Measurements from ENCODE around the gene CHD9.
"Not testable (repeated sequence)": the region's sequence is repeated elsewhere in the genome, so short reads cannot be mapped to it uniquely, and the experiment has no call there.

CHD9 gene

DNA sequence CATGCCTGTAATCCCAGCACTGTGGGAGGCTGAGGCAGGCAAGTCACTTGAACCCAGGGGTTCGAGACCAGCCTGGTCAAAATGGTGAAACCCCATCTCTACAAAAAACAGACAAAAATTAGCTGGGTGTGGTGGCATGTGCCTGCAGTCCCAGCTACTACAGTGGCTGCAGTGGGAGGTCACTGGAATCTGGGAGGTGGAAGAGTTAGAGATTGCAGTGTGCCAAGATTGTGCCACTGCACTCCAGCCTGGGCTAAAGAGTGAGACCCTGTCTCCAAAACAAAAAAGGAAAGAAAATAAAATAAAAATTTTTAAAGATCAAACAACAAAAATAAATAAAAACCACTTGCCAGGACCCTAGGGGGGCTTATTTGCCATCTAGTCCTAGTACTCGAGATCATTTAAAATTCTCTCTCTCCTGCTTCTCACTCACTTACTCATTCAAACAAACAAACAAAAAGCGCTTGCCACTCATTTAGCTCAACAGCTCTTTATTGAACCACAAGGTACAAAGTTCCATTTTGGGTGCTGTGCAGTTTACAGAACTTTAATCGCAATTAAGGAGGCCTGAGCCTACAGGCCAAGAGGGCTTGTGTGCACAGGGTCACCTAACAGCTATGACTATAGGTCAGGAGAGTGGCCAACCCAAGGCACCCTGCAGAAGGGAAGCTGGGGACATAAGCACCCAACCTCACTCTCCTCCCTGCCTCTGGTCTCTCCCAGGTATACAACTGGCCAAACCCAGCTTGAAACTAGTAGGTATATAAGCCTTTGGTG lies 6.5 kb upstream of the CHD9 start:
- Histone ChIP-seq H3K4me1 (ENCODE audit: insufficient read depth, insufficient read length) (peaks cover 4% of the 10 kb centered on the region), H3K9ac (ENCODE audit: insufficient read length, low read depth) (no peak overlapping the region), H3K4me3 (ENCODE audit: insufficient read length, low read depth) (no peak overlapping the region), H3K27me3 (ENCODE audit: insufficient read depth, insufficient read length) (peaks cover 8% of the 10 kb centered on the region), H3K36me3 (ENCODE audit: insufficient read depth, insufficient read length, low read length) (no peaks in the 10 kb centered on the region), H3K9me3 (ENCODE audit: insufficient read depth, low read length) (no peaks in the 10 kb centered on the region)
- no peak for DNase-seq (ENCODE audit: low read depth, low spot score)
- TF ChIP-seq ZNF274 (IDR thresholded peaks at IDR 0.05; ENCODE audit: low read depth, low read length): no peak
- TF ChIP-seq SUZ12 (IDR thresholded peaks at IDR 0.05; ENCODE audit: extremely low read depth, insufficient read depth, insufficient read length): no peak
- no peak for TF ChIP-seq YY1 (IDR thresholded peaks at IDR 0.05; ENCODE audit: insufficient read depth, insufficient read length)

DNA sequence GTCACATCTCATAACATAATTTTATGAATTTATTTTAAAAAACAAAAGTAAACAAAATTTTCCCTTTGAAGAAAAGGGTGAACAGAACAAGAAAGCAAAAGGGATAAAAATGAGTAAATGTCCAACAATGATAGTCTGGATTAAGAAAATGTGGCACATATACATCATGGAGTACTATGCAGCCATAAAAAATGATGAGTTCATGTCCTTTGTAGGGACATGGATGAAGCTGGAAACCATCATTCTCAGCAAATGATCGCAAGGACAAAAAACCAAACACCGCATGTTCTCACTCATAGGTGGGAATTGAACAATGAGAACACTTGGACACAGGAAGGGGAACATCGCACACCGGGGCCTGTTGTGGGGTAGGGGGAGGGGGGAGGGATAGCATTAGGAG lies 3.5 kb upstream of the CHD9 start:
- not testable (repeated sequence) for H3K4me1 ChIP-seq (ENCODE audit: insufficient read depth, insufficient read length); H3K36me3 ChIP-seq (ENCODE audit: insufficient read depth, insufficient read length, low read length); H3K27me3 ChIP-seq (ENCODE audit: insufficient read depth, insufficient read length); H3K9me3 ChIP-seq (ENCODE audit: insufficient read depth, low read length); H3K9ac ChIP-seq (ENCODE audit: insufficient read length, low read depth); DNase-seq (ENCODE audit: low read depth, low spot score); H3K4me3 ChIP-seq (ENCODE audit: insufficient read length, low read depth)

DNA sequence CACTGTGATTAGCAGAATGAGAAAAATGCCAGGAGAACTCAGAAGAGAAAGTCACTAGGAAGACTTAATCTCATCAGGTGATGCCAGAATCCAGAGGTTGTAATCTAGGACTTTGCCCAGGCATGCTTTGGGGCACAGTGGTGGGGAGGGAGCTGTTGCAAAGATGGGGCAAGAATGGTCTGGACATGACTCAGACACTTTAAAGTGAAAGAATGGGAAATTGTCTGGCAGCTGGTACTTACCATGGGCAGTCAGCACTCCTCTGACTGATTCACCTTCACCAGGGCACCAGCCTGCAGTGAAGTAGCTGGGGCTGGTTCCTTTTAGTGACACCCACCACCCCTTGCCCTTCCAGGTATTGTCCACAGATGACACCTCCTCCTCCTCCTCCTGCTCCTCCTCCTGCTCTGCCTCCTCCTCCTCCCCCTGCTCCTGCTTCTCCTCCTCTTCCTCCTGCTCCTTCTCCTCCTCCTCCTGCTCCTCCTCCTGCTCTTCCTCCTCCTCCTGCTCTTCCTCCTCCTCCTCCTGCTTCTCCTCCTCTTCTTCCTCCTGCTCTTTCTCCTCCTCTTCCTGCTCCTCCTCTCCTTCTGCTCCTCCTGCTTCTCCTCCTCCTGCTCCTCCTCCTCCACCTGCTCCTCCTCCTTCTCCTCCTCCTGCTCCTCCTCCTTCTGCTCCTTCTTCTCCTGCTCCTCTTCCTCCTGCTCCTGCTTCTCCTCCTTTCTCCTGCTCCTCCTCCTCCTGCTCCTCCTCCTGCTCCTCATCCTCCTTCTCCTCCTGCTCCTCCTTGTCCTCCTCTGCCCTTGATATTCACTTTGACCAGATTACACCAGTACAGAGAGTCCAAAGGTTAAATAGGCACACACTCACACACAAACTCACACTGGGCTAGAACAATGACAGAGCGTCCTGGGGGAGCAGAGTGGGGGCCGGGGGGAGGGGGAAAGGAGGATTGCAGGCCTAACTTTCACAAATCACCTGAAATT lies 2.0 kb upstream of the CHD9 start, which contains the start of gene CHD9NB:
CHD9NB (minus strand) TSS at position 379 of the 983 bp plus-strand sequence. CDS start 8,739 bp downstream, outside the sequence.
- Histone ChIP-seq H3K27me3 (ENCODE audit: insufficient read depth, insufficient read length) (peaks cover 5% of the 10 kb centered on the region), H3K4me1 (ENCODE audit: insufficient read depth, insufficient read length) (peaks cover 8% of the 10 kb centered on the region), H3K9ac (ENCODE audit: insufficient read length, low read depth) (no peak within 1 kb of the TSS), H3K36me3 (ENCODE audit: insufficient read depth, insufficient read length, low read length) (peaks cover 3% of the 10 kb centered on the region), H3K9me3 (ENCODE audit: insufficient read depth, low read length) (no peaks in the 10 kb centered on the region), H3K4me3 (ENCODE audit: insufficient read length, low read depth) (no peak within 1 kb of the TSS)
- TF ChIP-seq SUZ12 (IDR thresholded peaks at IDR 0.05; ENCODE audit: extremely low read depth, insufficient read depth, insufficient read length) (no peak), ZNF274 (IDR thresholded peaks at IDR 0.05; ENCODE audit: low read depth, low read length) (no peak), YY1 (IDR thresholded peaks at IDR 0.05; ENCODE audit: insufficient read depth, insufficient read length) (no peak)
- no peak for DNase-seq (ENCODE audit: low read depth, low spot score)

DNA sequence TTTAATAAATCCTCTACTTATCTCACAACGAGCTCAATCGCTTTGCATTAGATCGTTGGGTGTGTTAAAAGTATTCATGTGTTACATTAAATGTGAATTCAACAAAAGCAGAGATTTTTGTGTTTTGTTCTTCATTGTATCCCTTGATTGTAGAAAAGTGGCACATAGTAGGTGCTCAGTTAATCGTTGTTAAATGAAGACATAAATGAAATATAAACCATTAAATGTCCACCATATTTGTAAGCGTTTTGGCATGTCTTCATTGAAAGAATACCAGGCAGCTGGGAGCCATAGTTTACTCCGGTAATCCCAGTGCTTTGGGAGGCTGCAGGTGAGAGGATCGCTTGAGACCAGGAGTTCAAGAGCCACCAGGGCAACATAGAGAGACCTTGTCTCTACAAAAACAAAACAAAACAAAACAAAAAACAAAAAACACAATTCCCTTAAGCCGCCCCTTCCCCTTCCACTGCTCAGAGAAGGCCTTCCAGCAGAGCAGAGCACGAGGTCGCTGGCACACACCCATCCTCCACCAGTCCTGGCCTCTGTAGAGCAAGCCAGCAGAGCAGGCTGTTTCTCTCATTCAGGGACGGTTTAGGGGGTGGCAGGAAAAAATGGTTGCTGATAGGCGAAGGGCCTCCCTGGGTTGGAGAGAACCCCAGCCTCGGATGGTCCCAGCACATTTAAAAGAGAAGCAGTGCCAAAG lies 673 bp upstream of the CHD9 start:
- H3K4me1 ChIP-seq (ENCODE audit: insufficient read depth, insufficient read length): peaks cover 10% of the 10 kb centered on the region
- TF ChIP-seq SUZ12 (IDR thresholded peaks at IDR 0.05; ENCODE audit: extremely low read depth, insufficient read depth, insufficient read length) (no peak), ZNF274 (IDR thresholded peaks at IDR 0.05; ENCODE audit: low read depth, low read length) (no peak), YY1 (IDR thresholded peaks at IDR 0.05; ENCODE audit: insufficient read depth, insufficient read length) (no peak)
- no peak for DNase-seq (ENCODE audit: low read depth, low spot score)
- H3K9me3 ChIP-seq (ENCODE audit: insufficient read depth, low read length): no peaks in the 10 kb centered on the region
- H3K36me3 ChIP-seq (ENCODE audit: insufficient read depth, insufficient read length, low read length): peaks cover 14% of the 10 kb centered on the region
- H3K4me3 ChIP-seq (ENCODE audit: insufficient read length, low read depth): peak overlapping the region; percentile 73
- H3K27me3 ChIP-seq (ENCODE audit: insufficient read depth, insufficient read length): peaks cover 5% of the 10 kb centered on the region
- peak overlapping the region; percentile 96 for H3K9ac ChIP-seq (ENCODE audit: insufficient read length, low read depth)

DNA sequence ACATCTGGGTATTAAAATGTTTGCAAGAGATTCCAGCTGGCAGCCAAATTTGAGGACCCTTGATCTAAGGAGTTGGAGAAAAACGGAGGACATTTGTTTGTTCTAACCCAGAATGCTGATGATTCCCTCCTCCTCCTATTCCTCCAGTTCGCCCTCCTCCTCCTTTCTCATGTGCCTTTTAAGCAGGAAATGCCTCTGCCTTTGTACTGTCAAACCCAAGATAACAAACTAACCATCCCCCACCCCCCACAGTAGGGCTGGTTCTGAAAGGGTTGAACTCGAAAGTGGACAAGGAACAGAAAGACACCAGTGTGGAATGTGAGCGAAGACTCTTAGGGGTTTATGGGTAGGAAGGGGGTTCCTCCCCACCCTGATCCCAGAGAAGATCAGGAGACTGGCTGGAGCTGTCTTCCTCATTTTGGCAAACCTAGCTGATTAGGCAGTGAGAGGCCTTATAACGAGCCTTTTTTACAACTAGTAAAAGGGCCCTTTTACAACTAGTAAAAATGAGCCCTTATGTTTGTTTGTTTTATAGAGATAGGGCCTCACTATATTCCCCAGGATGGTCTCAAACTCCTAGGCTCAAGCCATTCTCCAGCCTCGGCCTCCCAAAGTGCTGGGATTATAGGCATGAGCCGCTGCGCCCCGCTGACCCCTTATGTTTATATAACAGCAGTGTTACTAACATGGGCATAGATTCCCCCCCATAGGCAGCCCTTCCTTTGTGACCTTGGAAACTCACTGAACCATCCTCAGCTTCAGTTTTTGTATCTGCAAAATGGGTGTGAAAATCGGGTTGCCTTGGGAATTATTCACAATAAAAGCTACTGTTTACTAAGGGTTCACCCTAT lies 975 bp downstream of the CHD9 start:
- Histone ChIP-seq H3K36me3 (ENCODE audit: insufficient read depth, insufficient read length, low read length) (peaks cover 25% of the 10 kb centered on the region), H3K9me3 (ENCODE audit: insufficient read depth, low read length) (no peaks in the 10 kb centered on the region), H3K9ac (ENCODE audit: insufficient read length, low read depth) (peak overlapping the region; percentile 96), H3K4me3 (ENCODE audit: insufficient read length, low read depth) (peak overlapping the region; percentile 73), H3K4me1 (ENCODE audit: insufficient read depth, insufficient read length) (peaks cover 10% of the 10 kb centered on the region), H3K27me3 (ENCODE audit: insufficient read depth, insufficient read length) (peaks cover 5% of the 10 kb centered on the region)
- DNase-seq (ENCODE audit: low read depth, low spot score): peak; percentile 78
- TF ChIP-seq SUZ12 (IDR thresholded peaks at IDR 0.05; ENCODE audit: extremely low read depth, insufficient read depth, insufficient read length) (no peak), YY1 (IDR thresholded peaks at IDR 0.05; ENCODE audit: insufficient read depth, insufficient read length) (no peak), ZNF274 (IDR thresholded peaks at IDR 0.05; ENCODE audit: low read depth, low read length) (no peak)

DNA sequence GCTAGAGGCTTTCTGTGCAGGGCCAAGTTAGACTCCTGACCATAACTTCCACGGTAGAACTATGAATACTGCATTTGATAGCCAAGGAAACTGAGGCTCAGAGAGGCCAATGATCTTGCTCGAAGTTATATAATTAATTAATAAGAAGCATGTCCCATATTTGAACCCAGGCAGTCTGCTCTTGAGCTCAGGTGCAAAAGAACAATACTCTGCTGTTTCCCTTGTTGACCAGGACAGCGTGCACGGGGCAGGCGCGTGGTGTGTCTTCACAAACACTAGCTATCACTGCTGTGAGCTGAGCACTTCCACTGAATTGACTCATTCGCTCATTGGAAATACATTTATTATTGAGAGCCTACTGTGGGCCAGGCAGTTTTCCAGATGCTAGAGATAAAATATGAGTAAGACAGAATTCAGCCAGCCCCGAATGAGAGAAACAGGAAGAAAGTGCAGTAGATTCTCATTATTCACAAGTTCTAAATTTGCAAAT lies 1.6 kb downstream of the CHD9 start:
- Histone ChIP-seq H3K4me3 (ENCODE audit: insufficient read length, low read depth) (peak overlapping the region; percentile 73), H3K36me3 (ENCODE audit: insufficient read depth, insufficient read length, low read length) (peaks cover 28% of the 10 kb centered on the region), H3K4me1 (ENCODE audit: insufficient read depth, insufficient read length) (peaks cover 10% of the 10 kb centered on the region), H3K9me3 (ENCODE audit: insufficient read depth, low read length) (no peaks in the 10 kb centered on the region), H3K27me3 (ENCODE audit: insufficient read depth, insufficient read length) (peaks cover 5% of the 10 kb centered on the region), H3K9ac (ENCODE audit: insufficient read length, low read depth) (peak overlapping the region; percentile 53)
- DNase-seq (ENCODE audit: low read depth, low spot score): no peak
- no peak for TF ChIP-seq SUZ12 (IDR thresholded peaks at IDR 0.05; ENCODE audit: extremely low read depth, insufficient read depth, insufficient read length)
- no peak for TF ChIP-seq YY1 (IDR thresholded peaks at IDR 0.05; ENCODE audit: insufficient read depth, insufficient read length)
- TF ChIP-seq ZNF274 (IDR thresholded peaks at IDR 0.05; ENCODE audit: low read depth, low read length): no peak

Data from NT2/D1 (cell line).